CD14-positive monocyte (primary cell): Measurements from ENCODE around the gene BICDL1. TPM values are rescaled to one million over a fixed set of nuclear protein-coding genes. Genes with fewer than 3 reads are reported as not detected.
A peak's percentile ranks its signal among the peaks of the same experiment; 100 is the strongest.

Experiments
- DNase-seq, 3 donors: peaks; one replicate each; pipeline ENCODE4 v3.0.0-alpha.2; 2011 to 2022
- H2AFZ ChIP-seq: 2 replicates; pipeline ENCODE4 v1.6.0; 2012; ENCODE audit warnings: mild to moderate bottlenecking, low read depth, low read length, inconsistent platforms; ENCODE audit not compliant: insufficient read depth, poor library complexity, severe bottlenecking
- H3K27ac ChIP-seq, 2 donors: 1 replicate in 1 of 2; 2 replicates in 1 of 2; pipeline ENCODE4 v1.5.1; 2012 to 2013; ENCODE audit warnings: low read length in 2 of 2, control low read depth in 1 of 2, inconsistent platforms in 1 of 2, low read depth in 1 of 2, mild to moderate bottlenecking in 1 of 2
- H3K27me3 ChIP-seq, 2 donors: one replicate each; pipeline versions ENCODE4 v1.6.0 to v1.6.1; 2011 to 2013; ENCODE audit warnings: low read length in 2 of 2; ENCODE audit not compliant: control insufficient read depth in 2 of 2, insufficient read depth in 2 of 2
- H3K36me3 ChIP-seq, 2 donors: replicated peaks in 1 of 2; 1 replicate in 1 of 2; 2 replicates in 1 of 2; pipeline versions ENCODE4 v1.5.1 to v1.6.1; 2012 to 2013; ENCODE audit warnings: low read length in 2 of 2, control low read depth in 1 of 2, inconsistent platforms in 1 of 2, mild to moderate bottlenecking in 1 of 2; ENCODE audit not compliant: insufficient read depth in 2 of 2, control insufficient read depth in 1 of 2
- H3K4me1 ChIP-seq, 2 donors: 1 replicate in 1 of 2; 2 replicates in 1 of 2; pipeline versions ENCODE4 v1.5.1 to v1.6.1; 2012 to 2013; ENCODE audit warnings: low read length in 2 of 2, control low read depth in 1 of 2, inconsistent platforms in 1 of 2, mild to moderate bottlenecking in 1 of 2, moderate library complexity in 1 of 2; ENCODE audit not compliant: insufficient read depth in 2 of 2, control insufficient read depth in 1 of 2
- H3K4me2 ChIP-seq: replicated peaks from 2 replicates; pipeline ENCODE3; 2012; ENCODE audit warnings: low read length, moderate library complexity, mild to moderate bottlenecking; ENCODE audit not compliant: poor library complexity, severe bottlenecking; ENCODE audit errors: extremely low read depth
- H3K4me3 ChIP-seq, 3 experiments: fragments of 200-600 bp in 1 of 3; sonication (generic) in 1 of 3; replicated peaks in 1 of 3; 1 replicate in 2 of 3; 2 replicates in 1 of 3; pipeline ENCODE4 v1.5.1; 2011 to 2013; ENCODE audit warnings: low read length in 3 of 3, mild to moderate bottlenecking in 3 of 3, control low read depth in 2 of 3, low read depth in 2 of 3, inconsistent platforms in 1 of 3, moderate library complexity in 1 of 3
- H3K79me2 ChIP-seq: 2 replicates; pipeline ENCODE4 v1.6.0; 2012; ENCODE audit warnings: mild to moderate bottlenecking, control low read depth, inconsistent platforms, low read length, moderate library complexity; ENCODE audit not compliant: insufficient read depth
- H3K9ac ChIP-seq: 2 replicates; pipeline ENCODE4 v1.6.0; 2017; ENCODE audit warnings: low read length, mild to moderate bottlenecking; ENCODE audit not compliant: insufficient read depth, poor library complexity, severe bottlenecking
- H3K9me3 ChIP-seq, 2 donors: replicated peaks in 1 of 2; 1 replicate in 1 of 2; 2 replicates in 1 of 2; pipeline versions ENCODE4 v1.5.1 to v1.6.1; 2012 to 2013; ENCODE audit warnings: low read length in 2 of 2, control low read depth in 1 of 2; ENCODE audit not compliant: control insufficient read depth in 1 of 2, insufficient read depth in 1 of 2
- H4K20me1 ChIP-seq: 2 replicates; pipeline ENCODE4 v1.6.0; 2012; ENCODE audit warnings: mild to moderate bottlenecking, low read length, control low read depth, moderate library complexity; ENCODE audit not compliant: insufficient read depth
- H3K27ac Mint-ChIP-seq, 7 donors: one replicate each; pipeline ENCODE4 v1.8.0; 2020; ENCODE audit warnings: mild to moderate bottlenecking in 7 of 7, mixed read lengths in 7 of 7, moderate library complexity in 6 of 7, inconsistent platforms in 2 of 7
- H3K27me3 Mint-ChIP-seq, 3 donors: one replicate each; pipeline ENCODE4 v1.8.0; 2021 to 2022; ENCODE audit warnings: low read depth in 3 of 3, mild to moderate bottlenecking in 3 of 3, mixed read lengths in 3 of 3, moderate library complexity in 3 of 3, inconsistent platforms in 1 of 3
- H3K36me3 Mint-ChIP-seq, 2 donors: one replicate each; pipeline ENCODE4 v1.8.0; 2020; ENCODE audit warnings: mixed read lengths in 2 of 2, inconsistent platforms in 1 of 2, mild to moderate bottlenecking in 1 of 2
- H3K4me1 Mint-ChIP-seq: one replicate; pipeline ENCODE4 v1.8.0; 2020; ENCODE audit warnings: mild to moderate bottlenecking, mixed read lengths
- H3K4me3 Mint-ChIP-seq, 2 donors: one replicate each; pipeline ENCODE4 v1.8.0; 2020; ENCODE audit warnings: mild to moderate bottlenecking in 2 of 2, mixed read lengths in 2 of 2, moderate library complexity in 1 of 2
- H3K9me3 Mint-ChIP-seq, 7 donors: one replicate each; pipeline ENCODE4 v1.8.0; 2020 to 2022; ENCODE audit warnings: mixed read lengths in 7 of 7, mild to moderate bottlenecking in 6 of 7, moderate library complexity in 6 of 7, inconsistent platforms in 2 of 7
- WGBS: methylation state at CpG from one replicate; pipeline ENCODE4 v1.1.5; 2013; ENCODE audit warnings: missing lambda C conversion rate; ENCODE audit not compliant: insufficient coverage; 5-methylcytosine and 5-hydroxymethylcytosine counted together
- intact Hi-C, 2 donors: fragments of 100-400 bp; cut with micrococcal nuclease; formaldehyde crosslinking; loops; one replicate each; pipeline versions ENCODE4 v1.15.0 to v1.15.1; 2023
- polyA plus RNA-seq, 3 donors: library from polyadenylated mRNA; depleted of rRNA in 1 of 3; unstranded in 2 of 3; stranded (reverse) in 1 of 3; fragments of 300-500 nt in 2 of 3; fragments of >200 nt in 1 of 3; fragmentation: Illumina TruSeq in 2 of 3; gene quantifications; 1 replicate in 2 of 3; 2 replicates in 1 of 3; pipeline ENCODE4 v1.2.3, GENCODE V29; 2012 to 2021
- TF ChIP-seq, protein P1 (sequence below): fragments of 200-600 bp; IDR thresholded peaks from one replicate; pipeline ENCODE4 v1.8.0; 2022; ENCODE audit warnings: antibody characterized with exemption, mild to moderate bottlenecking

BICDL1 gene
- polyA plus RNA-seq, 3 donors, result 0.13 TPM; not detected in 2

DNA sequence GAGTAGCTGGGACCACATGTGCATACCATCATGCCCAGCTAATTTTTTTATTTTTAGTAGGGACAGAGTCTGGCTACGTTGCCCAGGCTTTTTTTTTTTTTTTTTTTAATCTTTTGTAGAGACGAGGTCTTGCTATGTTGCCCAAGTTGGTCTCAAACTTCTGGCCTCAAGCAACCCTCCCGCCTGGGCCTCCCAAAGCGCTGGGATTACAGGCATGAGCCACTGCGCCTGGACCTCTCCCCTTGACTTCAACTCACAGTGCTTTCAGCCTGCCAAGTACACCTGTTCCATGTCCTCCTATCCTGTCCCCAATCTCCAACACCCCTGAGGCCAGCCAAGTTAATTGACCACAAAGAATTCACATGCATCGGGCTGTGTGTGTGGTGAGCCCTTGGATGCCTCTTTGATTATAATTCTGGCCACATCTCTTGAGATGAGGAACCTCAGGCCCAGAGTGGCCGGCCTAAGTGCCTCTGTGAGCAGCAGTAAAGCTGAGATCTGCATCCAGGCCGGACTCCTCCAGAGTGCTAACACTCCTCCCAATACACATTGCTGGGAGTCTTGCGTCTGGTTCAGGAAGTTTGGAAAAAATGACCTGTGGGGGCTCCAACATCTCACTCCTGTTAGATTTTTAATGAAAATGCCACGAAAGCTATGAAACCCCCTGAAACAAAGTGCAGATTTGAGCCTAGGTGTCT is 120.7 kb downstream of the BICDL1 start:
- no peak overlapping the region for H2AFZ ChIP-seq
- no peak overlapping the region for H3K9ac ChIP-seq
- Mint-ChIP-seq H3K27ac (peak overlapping the region in 6 of 7 donors; percentile 44 to 87 (median 64)), H3K27me3 (no peaks in the 10 kb centered on the region), H3K9me3 (no peaks in the 10 kb centered on the region), H3K36me3 (peaks cover 45 to 76% of the 10 kb centered on the region in 2 donors), H3K4me1 (peaks cover 45% of the 10 kb centered on the region), H3K4me3 (no peak overlapping the region)
- no peak overlapping the region for H3K4me2 ChIP-seq
- intact Hi-C loops, result no loop called here
- no peak for DNase-seq
- WGBS, result 100% methylated on average over 3 of the region's 10 CpGs
- TF ChIP-seq, protein P1, sequence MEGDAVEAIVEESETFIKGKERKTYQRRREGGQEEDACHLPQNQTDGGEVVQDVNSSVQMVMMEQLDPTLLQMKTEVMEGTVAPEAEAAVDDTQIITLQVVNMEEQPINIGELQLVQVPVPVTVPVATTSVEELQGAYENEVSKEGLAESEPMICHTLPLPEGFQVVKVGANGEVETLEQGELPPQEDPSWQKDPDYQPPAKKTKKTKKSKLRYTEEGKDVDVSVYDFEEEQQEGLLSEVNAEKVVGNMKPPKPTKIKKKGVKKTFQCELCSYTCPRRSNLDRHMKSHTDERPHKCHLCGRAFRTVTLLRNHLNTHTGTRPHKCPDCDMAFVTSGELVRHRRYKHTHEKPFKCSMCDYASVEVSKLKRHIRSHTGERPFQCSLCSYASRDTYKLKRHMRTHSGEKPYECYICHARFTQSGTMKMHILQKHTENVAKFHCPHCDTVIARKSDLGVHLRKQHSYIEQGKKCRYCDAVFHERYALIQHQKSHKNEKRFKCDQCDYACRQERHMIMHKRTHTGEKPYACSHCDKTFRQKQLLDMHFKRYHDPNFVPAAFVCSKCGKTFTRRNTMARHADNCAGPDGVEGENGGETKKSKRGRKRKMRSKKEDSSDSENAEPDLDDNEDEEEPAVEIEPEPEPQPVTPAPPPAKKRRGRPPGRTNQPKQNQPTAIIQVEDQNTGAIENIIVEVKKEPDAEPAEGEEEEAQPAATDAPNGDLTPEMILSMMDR, result no peak
- H3K27me3 ChIP-seq, result no peaks in the 10 kb centered on the region
- H3K36me3 ChIP-seq, result peaks cover 24 to 50% of the 10 kb centered on the region in 2 donors
- peaks cover 100% of the 10 kb centered on the region for H4K20me1 ChIP-seq
- peaks cover 32 to 36% of the 10 kb centered on the region in 2 donors for H3K4me1 ChIP-seq
- H3K27ac ChIP-seq, result peak overlapping the region in 1 of 2 donors; percentile 71
- H3K79me2 ChIP-seq, result peaks cover 88% of the 10 kb centered on the region
- H3K9me3 ChIP-seq, result no peaks in the 10 kb centered on the region
- H3K4me3 ChIP-seq, result no peak overlapping the region

DNA sequence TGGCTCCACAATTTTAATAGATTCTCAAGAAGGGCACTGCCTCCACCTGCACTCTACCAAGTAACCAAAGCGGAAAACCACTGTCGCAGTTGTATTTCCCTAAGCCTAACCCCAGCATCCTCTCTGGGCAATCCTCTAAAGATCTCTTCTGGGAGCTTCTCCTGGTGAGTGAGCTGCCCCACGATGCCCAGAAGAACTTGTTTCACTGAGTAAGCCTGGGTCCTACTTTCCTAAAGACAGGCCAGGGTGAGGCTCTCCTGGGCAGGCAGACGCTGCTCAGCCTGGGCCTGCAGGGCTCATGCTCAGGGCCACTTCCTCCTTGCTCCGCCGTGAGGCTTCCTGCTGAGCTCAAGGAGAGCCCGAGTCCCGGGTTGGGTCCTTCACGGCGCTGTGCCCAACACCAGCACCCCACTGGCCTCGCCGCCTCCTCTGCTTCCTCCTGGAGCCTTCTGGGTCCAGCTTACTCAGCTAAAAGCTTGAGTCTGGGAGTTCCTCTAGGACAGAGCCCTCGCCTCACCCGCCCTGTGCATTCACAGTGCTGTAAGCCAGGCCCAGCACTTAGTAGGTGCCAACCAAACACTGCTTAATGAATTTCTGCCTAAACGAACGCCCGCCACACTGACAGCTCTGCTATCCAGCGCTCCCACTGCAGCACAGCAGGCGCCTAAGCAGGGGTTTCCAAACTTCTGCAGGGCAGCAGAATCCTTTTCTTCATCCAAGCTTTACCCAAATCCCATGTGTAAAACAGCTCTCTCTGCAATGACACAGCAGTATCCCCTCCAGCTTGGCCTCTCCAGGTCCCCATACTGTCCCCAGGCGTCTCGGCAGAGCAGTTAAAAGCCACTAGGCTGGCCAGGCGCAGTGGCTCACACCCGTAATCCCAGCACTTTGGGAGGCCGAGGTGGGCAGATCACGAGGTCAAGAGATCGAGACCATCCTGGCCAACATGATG is 121.8 kb downstream of the BICDL1 start:
- peak overlapping the region; percentile 83 to 94 (median 89) for H3K27ac Mint-ChIP-seq
- H3K36me3 Mint-ChIP-seq, result peaks cover 41 to 75% of the 10 kb centered on the region in 2 donors
- 22% methylated on average over 26 of the region's 26 CpGs for WGBS
- peak overlapping the region; percentile 45 to 62 for H3K4me3 Mint-ChIP-seq
- Histone ChIP-seq H3K4me3 (peak overlapping the region in 1 of 3 experiments; percentile 26), H3K9ac (no peak overlapping the region), H2AFZ (no peak overlapping the region), H4K20me1 (peaks cover 100% of the 10 kb centered on the region), H3K9me3 (no peaks in the 10 kb centered on the region), H3K27ac (peak overlapping the region; percentile 70 to 71), H3K36me3 (peaks cover 16 to 42% of the 10 kb centered on the region in 2 donors), H3K27me3 (no peaks in the 10 kb centered on the region), H3K4me1 (peaks cover 43 to 47% of the 10 kb centered on the region in 2 donors), H3K79me2 (peaks cover 90% of the 10 kb centered on the region), H3K4me2 (peak overlapping the region; percentile 26)
- intact Hi-C loops, result no loop called here
- H3K27me3 Mint-ChIP-seq, result no peaks in the 10 kb centered on the region
- TF ChIP-seq, protein P1, result no peak
- peak; percentile 85 to 88 (median 87) for DNase-seq
- H3K9me3 Mint-ChIP-seq, result no peaks in the 10 kb centered on the region
- peaks cover 56% of the 10 kb centered on the region for H3K4me1 Mint-ChIP-seq
